HG03575 (cell line): ENCODE results near the gene IRF8.
"Not testable (repeated sequence)": the region's sequence is repeated elsewhere in the genome, so short reads cannot be mapped to it uniquely, and the experiment has no call there.

Experiments used
- ATAC-seq: cut with Tn5 transposase; IDR thresholded peaks from one replicate; pipeline ENCODE4 v1.9.1; 2021; ENCODE audit not compliant: unreplicated experiment, insufficient number of reproducible peaks, low FRiP score; ENCODE audit errors: extremely low read depth

Gene IRF8

GRCh38 chr16:85926370-85926769 lies 27.4 kb downstream of the IRF8 start:
- no peak for ATAC-seq

- no peak for ATAC-seq
These were observed 28.4 kb downstream of the IRF8 start for GRCh38 chr16:85927371-85927770.

- no peak for ATAC-seq
These were observed 29.0 kb downstream of the IRF8 start for GRCh38 chr16:85927959-85928358.

GRCh38 chr16:85928401-85928820 lies 29.4 kb downstream of the IRF8 start:
- no peak for ATAC-seq

GRCh38 chr16:85929259-85929721 lies 30.3 kb downstream of the IRF8 start:
- ATAC-seq: no peak

GRCh38 chr16:85930301-85930700 lies 31.3 kb downstream of the IRF8 start:
- ATAC-seq: no peak

GRCh38 chr16:85931596-85932402 lies 32.8 kb downstream of the IRF8 start:
- no peak for ATAC-seq

- ATAC-seq: no peak
These were observed 35.2 kb downstream of the IRF8 start for GRCh38 chr16:85934210-85934609.

GRCh38 chr16:85935391-85935973 lies 36.5 kb downstream of the IRF8 start:
- no peak for ATAC-seq

- ATAC-seq: peak; percentile 32
These were observed 37.2 kb downstream of the IRF8 start for GRCh38 chr16:85935974-85936760.

- no peak for ATAC-seq
These were observed 37.9 kb downstream of the IRF8 start for GRCh38 chr16:85936816-85937215.

- no peak for ATAC-seq
These were observed 41.3 kb downstream of the IRF8 start for GRCh38 chr16:85940214-85940613.

- no peak for ATAC-seq
These were observed 43.1 kb downstream of the IRF8 start for GRCh38 chr16:85941863-85942644.

GRCh38 chr16:85942659-85943058 lies 43.7 kb downstream of the IRF8 start:
- not testable (repeated sequence) for ATAC-seq

GRCh38 chr16:85943711-85944110 lies 44.7 kb downstream of the IRF8 start:
- no peak for ATAC-seq

GRCh38 chr16:85944572-85945423 lies 45.8 kb downstream of the IRF8 start:
- no peak for ATAC-seq

GRCh38 chr16:85945424-85945751 lies 46.4 kb downstream of the IRF8 start:
- ATAC-seq: no peak

GRCh38 chr16:85946541-85947124 lies 47.7 kb downstream of the IRF8 start:
- ATAC-seq: no peak
